Forelimb muscle (tissue), 1 donor: ENCODE measurements around the gene TRIP13. TPM values are rescaled to one million over a fixed set of nuclear protein-coding genes. Genes with fewer than 3 reads are reported as not detected.

Experiments used
- polyA plus RNA-seq: library from polyadenylated mRNA; unstranded; fragments of 120-200 nt; gene quantifications from one replicate; pipeline ENCODE4 v1.2.1, GENCODE V29; 2013; ENCODE audit not compliant: insufficient read length

Gene TRIP13
- polyA plus RNA-seq, 1 donor, result 6.6 TPM

Other genes with a start within 250 kb of the TRIP13 start
- gene TPPP, start 199.5 kb upstream of the TRIP13 start, polyA plus RNA-seq, result 9.2 TPM
- gene ZDHHC11B, start 108.2 kb upstream of the TRIP13 start, polyA plus RNA-seq, result 15.7 TPM
- 8.7 TPM for gene ZDHHC11, start 41.9 kb upstream of the TRIP13 start, polyA plus RNA-seq
- gene BRD9, start 83 bp upstream of the TRIP13 start, polyA plus RNA-seq, result 26.9 TPM
- gene NKD2, start 115.9 kb downstream of the TRIP13 start, polyA plus RNA-seq, result 2.4 TPM
- 8.0 TPM for gene SLC12A7, start 219.2 kb downstream of the TRIP13 start, polyA plus RNA-seq